ENCODE results near the gene ADAMTS17. TPM values are rescaled to one million over a fixed set of nuclear protein-coding genes. Genes with fewer than 3 reads are reported as not detected.

ADAMTS17 gene
- polyA plus RNA-seq, 3 donors from 2014 or later, result 0.27 to 0.53 TPM; not detected in 1

DNA sequence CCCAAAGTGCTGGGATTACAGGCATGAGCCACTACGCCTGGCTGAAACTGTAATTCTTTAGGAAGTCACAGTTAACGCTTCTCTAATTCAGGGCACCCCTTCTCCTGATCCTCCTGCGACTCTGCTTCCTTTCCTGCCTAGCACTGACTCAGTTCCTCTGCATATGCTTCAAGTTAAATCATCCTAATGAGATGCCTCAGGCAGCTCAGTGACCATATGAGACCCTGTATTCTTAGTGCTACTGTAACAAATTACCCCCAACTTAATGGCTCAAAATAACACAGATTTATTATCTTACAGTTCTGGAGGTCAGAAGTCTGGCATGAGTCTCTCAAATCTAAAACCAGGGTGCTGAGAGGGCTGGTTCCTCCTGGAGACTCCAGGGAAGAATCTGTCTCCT, 336.8 kb downstream of the ADAMTS17 start:
- Mint-ChIP-seq H3K27me3 (ENCODE audit: low read depth in 3 of 3) (peaks cover 0 to 7% (median 3%) of the 10 kb centered on the region in 3 donors), H3K9me3 (no peaks in the 10 kb centered on the region), H3K4me3 (no peak overlapping the region), H3K4me1 (no peaks in the 10 kb centered on the region), H3K36me3 (no peaks in the 10 kb centered on the region), H3K27ac (no peak overlapping the region)
- DNase-seq, result no peak

DNA sequence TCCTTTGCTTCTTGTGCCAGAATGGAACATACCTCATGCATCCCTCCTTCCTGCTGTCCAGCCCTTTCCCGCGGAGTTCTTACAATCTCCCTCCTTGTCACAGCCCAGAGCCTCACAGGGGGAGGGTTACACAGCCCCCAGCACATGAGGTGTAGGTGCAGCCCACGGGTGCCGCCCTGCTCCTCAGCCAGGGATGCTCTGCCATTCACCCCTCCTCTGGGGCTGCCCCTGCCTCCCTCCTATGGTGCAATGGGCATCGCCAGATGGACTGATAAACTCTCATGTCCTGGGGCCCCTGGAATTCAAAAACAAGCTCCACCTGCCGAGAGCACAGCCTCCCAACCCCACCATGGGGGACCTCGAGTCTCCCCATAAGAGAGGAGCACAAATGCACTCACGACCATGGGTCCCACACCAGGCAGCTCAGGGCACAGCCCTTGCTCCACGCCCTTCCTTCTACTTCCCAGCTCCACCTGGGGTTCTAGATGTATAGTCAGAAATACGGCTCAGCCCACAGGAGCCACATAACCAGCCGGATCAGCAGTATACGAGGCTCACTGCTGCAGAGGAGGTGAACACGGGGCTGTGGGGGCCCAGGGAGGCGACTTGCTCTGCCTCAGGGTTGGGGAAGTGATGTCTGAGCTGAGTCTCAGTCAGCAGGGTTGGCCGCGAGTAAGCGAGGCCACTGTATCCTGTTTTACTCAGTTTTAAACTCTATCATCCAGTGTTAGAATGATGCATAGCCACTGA, 338.8 kb downstream of the ADAMTS17 start:
- Mint-ChIP-seq H3K4me1 (no peaks in the 10 kb centered on the region), H3K27ac (no peak overlapping the region), H3K9me3 (peaks cover 0 to 1% (median 0%) of the 10 kb centered on the region in 6 donors), H3K4me3 (no peak overlapping the region), H3K36me3 (no peaks in the 10 kb centered on the region), H3K27me3 (ENCODE audit: low read depth in 3 of 3) (peaks cover 0 to 9% (median 7%) of the 10 kb centered on the region in 3 donors)
- DNase-seq, result no peak

DNA sequence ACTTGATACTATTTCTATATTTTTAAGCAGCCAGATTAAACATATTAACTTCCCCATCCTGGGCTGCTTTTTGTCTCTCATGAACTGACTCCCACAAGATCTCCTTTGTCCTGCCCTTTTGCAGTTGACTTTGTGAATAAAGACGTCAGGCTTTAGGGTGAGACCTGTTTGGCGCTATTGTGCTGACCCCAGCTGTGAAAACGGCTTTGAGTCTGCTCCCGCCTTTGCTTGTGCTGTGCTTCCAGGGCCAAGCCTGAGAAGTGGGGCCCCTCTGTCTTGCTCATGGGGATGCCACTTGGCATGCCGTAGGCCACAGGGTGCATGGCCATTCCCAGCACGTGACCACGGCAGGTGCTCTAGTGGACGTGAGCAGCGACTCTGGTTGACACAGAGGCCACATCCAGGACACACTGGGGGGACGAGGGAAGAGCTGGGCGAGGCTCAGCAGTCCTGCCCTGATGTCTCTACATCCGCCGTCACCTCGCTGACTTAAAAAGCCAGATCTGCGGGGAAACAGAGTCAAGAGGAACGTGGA, 339.6 kb downstream of the ADAMTS17 start:
- no peaks in the 10 kb centered on the region for H3K4me1 Mint-ChIP-seq
- H3K9me3 Mint-ChIP-seq, result peaks cover 0 to 1% (median 0%) of the 10 kb centered on the region in 6 donors
- H3K27ac Mint-ChIP-seq, result no peak overlapping the region
- peaks cover 0 to 9% (median 5%) of the 10 kb centered on the region in 3 donors for H3K27me3 Mint-ChIP-seq (ENCODE audit: low read depth in 3 of 3)
- H3K36me3 Mint-ChIP-seq, result no peaks in the 10 kb centered on the region
- no peak for DNase-seq
- H3K4me3 Mint-ChIP-seq, result no peak overlapping the region

GRCh38 chr15:100001405-100001804, 340.4 kb downstream of the ADAMTS17 start:
- Mint-ChIP-seq H3K27me3 (ENCODE audit: low read depth in 3 of 3) (peaks cover 0 to 10% (median 5%) of the 10 kb centered on the region in 3 donors), H3K4me3 (no peak overlapping the region), H3K4me1 (no peaks in the 10 kb centered on the region), H3K36me3 (no peaks in the 10 kb centered on the region), H3K9me3 (peaks cover 0 to 1% (median 0%) of the 10 kb centered on the region in 6 donors), H3K27ac (no peak overlapping the region)
- no peak for DNase-seq

GRCh38 chr15:99999282-100000070, 342.3 kb downstream of the ADAMTS17 start:
- no peaks in the 10 kb centered on the region for H3K4me1 Mint-ChIP-seq
- DNase-seq, result no peak
- H3K4me3 Mint-ChIP-seq, result no peak overlapping the region
- no peak overlapping the region for H3K27ac Mint-ChIP-seq
- no peaks in the 10 kb centered on the region for H3K36me3 Mint-ChIP-seq
- peaks cover 0 to 10% (median 6%) of the 10 kb centered on the region in 3 donors for H3K27me3 Mint-ChIP-seq (ENCODE audit: low read depth in 3 of 3)
- H3K9me3 Mint-ChIP-seq, result peaks cover 0 to 3% (median 0%) of the 10 kb centered on the region in 6 donors

- H3K27ac Mint-ChIP-seq, result no peak overlapping the region
- DNase-seq, result no peak
Measured at GRCh38 chr15:99998661-99999101, 343.1 kb downstream of the ADAMTS17 start.

DNA sequence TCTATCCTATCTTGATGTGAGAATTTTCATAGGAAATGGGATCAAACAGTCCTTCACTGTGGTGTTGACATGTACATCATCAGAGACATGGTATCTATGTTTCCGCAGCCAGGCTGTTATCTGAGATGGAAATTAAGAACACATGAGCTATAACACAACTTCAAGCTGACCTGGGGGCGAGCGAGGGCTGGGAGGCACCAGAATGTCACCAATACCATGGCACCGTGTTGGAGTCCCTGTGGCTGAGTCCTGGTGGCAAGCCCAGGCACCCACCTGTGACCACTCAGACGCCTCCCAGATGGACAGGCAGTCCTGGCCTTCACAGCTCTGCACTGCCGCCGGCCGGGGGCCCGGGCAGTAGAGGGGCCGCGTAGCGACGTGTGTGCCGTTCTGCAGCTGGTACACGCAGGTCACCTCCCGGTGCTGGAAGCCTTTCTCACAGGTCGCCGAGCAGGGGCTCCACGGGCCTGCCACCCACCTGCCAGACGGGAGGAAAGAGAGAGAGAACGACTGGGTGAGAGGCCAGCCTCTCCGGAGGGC, 344.6 kb downstream of the ADAMTS17 start:
- Mint-ChIP-seq H3K4me3 (no peak overlapping the region), H3K27ac (no peak overlapping the region), H3K9me3 (peaks cover 0 to 3% (median 0%) of the 10 kb centered on the region in 6 donors), H3K4me1 (no peaks in the 10 kb centered on the region), H3K27me3 (ENCODE audit: low read depth in 3 of 3) (peaks cover 0 to 8% (median 4%) of the 10 kb centered on the region in 3 donors), H3K36me3 (no peaks in the 10 kb centered on the region)
- no peak for DNase-seq

More at GRCh38 chr15:99998661-99999101, 343.1 kb downstream of the ADAMTS17 start:
- Mint-ChIP-seq H3K4me1 (no peaks in the 10 kb centered on the region), H3K4me3 (no peak overlapping the region), H3K9me3 (peaks cover 0 to 3% (median 0%) of the 10 kb centered on the region in 6 donors), H3K36me3 (no peaks in the 10 kb centered on the region), H3K27me3 (ENCODE audit: low read depth in 3 of 3) (peaks cover 0 to 8% (median 6%) of the 10 kb centered on the region in 3 donors)

GRCh38 chr15:99996660-99997059, 345.1 kb downstream of the ADAMTS17 start:
- Mint-ChIP-seq H3K4me1 (no peaks in the 10 kb centered on the region), H3K27ac (no peak overlapping the region), H3K36me3 (no peaks in the 10 kb centered on the region), H3K27me3 (ENCODE audit: low read depth in 3 of 3) (peaks cover 0 to 8% (median 4%) of the 10 kb centered on the region in 3 donors), H3K4me3 (no peak overlapping the region), H3K9me3 (peaks cover 0 to 3% (median 0%) of the 10 kb centered on the region in 6 donors)
- no peak for DNase-seq

DNA sequence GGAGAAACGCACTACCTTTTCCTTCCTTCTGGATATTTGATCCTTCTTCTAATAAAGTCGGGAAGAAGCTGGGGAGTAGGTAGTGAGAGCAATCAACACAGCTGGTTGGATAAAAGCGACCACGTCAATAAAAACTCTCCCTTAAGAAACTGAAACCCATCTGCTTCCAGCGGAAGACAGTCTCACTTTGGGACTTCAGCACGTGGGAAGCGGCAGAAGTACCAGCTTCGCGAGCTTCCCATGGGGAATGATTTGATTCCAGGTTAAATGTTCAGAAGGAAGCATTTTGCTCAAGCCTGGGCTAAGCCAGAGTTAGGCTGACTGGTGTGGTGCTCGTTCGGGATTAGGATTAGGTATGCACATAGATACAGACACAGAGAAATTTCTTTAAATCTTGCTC, 346.2 kb downstream of the ADAMTS17 start:
- DNase-seq, result no peak
- Mint-ChIP-seq H3K27ac (no peak overlapping the region), H3K4me3 (no peak overlapping the region), H3K36me3 (no peaks in the 10 kb centered on the region), H3K4me1 (no peaks in the 10 kb centered on the region), H3K9me3 (peaks cover 0 to 3% (median 0%) of the 10 kb centered on the region in 6 donors), H3K27me3 (ENCODE audit: low read depth in 3 of 3) (peaks cover 0 to 15% (median 4%) of the 10 kb centered on the region in 3 donors)

DNA sequence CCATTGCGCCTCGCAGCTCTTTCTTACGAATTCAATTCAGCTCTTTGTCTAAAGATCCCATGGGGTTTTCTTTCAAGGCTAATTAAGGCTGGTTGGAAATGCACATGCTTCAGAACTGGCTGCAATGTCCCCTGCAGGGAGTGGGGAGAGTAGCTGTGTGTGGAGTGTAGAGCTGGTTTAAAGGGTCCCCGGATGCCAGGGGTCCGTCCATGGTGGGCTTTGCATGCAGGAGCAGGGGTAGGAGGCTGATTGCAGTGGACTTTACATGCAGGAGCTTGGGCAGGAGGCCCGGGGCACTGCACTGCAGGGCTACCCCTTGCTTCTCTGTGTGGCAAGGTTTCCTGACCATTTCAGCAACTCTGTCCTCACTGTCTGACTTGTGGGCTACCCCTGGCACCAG, 346.9 kb downstream of the ADAMTS17 start:
- Mint-ChIP-seq H3K4me1 (no peaks in the 10 kb centered on the region), H3K27me3 (ENCODE audit: low read depth in 3 of 3) (peaks cover 0 to 16% (median 6%) of the 10 kb centered on the region in 3 donors), H3K36me3 (no peaks in the 10 kb centered on the region), H3K4me3 (no peak overlapping the region), H3K9me3 (peaks cover 0 to 3% (median 0%) of the 10 kb centered on the region in 6 donors), H3K27ac (no peak overlapping the region)
- no peak for DNase-seq

- no peak overlapping the region for H3K27ac Mint-ChIP-seq
Measured at GRCh38 chr15:99993681-99994131, 348.1 kb downstream of the ADAMTS17 start.

GRCh38 chr15:99993262-99993661, 348.5 kb downstream of the ADAMTS17 start:
- Mint-ChIP-seq H3K9me3 (peaks cover 0 to 3% (median 0%) of the 10 kb centered on the region in 6 donors), H3K36me3 (peaks cover 0 to 3% (median 0%) of the 10 kb centered on the region in 3 donors), H3K27ac (no peak overlapping the region), H3K4me1 (no peaks in the 10 kb centered on the region), H3K4me3 (no peak overlapping the region), H3K27me3 (ENCODE audit: low read depth in 3 of 3) (peaks cover 0 to 14% (median 6%) of the 10 kb centered on the region in 3 donors)
- DNase-seq, result no peak

More at GRCh38 chr15:99993681-99994131, 348.1 kb downstream of the ADAMTS17 start:
- peaks cover 0 to 2% (median 0%) of the 10 kb centered on the region in 6 donors for H3K9me3 Mint-ChIP-seq
- no peak overlapping the region for H3K4me3 Mint-ChIP-seq
- peaks cover 0 to 14% (median 6%) of the 10 kb centered on the region in 3 donors for H3K27me3 Mint-ChIP-seq (ENCODE audit: low read depth in 3 of 3)
- H3K4me1 Mint-ChIP-seq, result no peaks in the 10 kb centered on the region
- no peak for DNase-seq
- H3K36me3 Mint-ChIP-seq, result no peaks in the 10 kb centered on the region

DNA sequence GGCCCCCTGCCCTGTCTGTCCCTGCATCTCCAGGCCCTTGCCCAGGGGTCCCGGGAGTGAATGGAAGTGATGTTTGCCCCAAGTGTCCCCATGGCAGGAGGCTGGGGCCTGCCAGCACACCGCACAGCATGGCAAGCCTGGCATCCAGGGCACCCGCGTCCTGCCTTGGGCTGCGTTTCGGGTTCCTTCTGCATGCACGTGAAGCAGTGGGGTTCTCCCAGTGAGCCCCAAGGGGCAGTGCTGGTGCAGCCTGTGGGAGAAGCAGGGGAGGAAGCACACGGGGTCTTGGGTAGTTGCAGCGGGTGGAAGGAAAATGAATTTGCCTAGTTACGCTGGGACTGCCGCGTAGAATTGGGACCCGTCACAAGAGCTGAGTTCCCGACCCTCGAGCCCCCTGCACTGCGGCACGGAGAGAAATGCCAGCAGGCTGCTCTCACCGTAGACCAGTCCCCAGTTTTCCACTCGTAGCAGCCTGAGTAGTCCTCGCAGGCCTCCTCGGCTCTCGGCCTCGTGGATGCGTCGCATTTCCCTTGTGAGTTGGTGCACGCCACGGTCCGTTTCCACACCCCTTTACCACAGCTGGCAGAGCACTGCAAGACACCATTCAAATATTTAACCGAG, 349.1 kb downstream of the ADAMTS17 start:
- H3K27ac Mint-ChIP-seq, result no peak overlapping the region
- no peaks in the 10 kb centered on the region for H3K4me1 Mint-ChIP-seq
- peaks cover 0 to 4% (median 0%) of the 10 kb centered on the region in 6 donors for H3K9me3 Mint-ChIP-seq
- peaks cover 0 to 14% (median 6%) of the 10 kb centered on the region in 3 donors for H3K27me3 Mint-ChIP-seq (ENCODE audit: low read depth in 3 of 3)
- no peak for DNase-seq
- peaks cover 0 to 4% (median 0%) of the 10 kb centered on the region in 3 donors for H3K36me3 Mint-ChIP-seq
- H3K4me3 Mint-ChIP-seq, result no peak overlapping the region

All from immature natural killer cell (primary cell).